Liver (tissue), 3 donors: ENCODE data around the gene THSD7B.

Experiments
- FOXA1 ChIP-seq: IDR thresholded peaks from 2 replicates; pipeline ENCODE4 v1.6.1; 2016; ENCODE audit warnings: antibody characterized with exemption
- MAX ChIP-seq: IDR thresholded peaks from 2 replicates; pipeline ENCODE4 v1.6.1; 2016; ENCODE audit warnings: antibody characterized with exemption
- RAD21 ChIP-seq, 2 donors: IDR thresholded peaks; 2 replicates each; pipeline ENCODE4 v1.6.1; 2016; ENCODE audit warnings: antibody characterized with exemption in 2 of 2, mild to moderate bottlenecking in 2 of 2
- TAF1 ChIP-seq: conservative IDR thresholded peaks from 2 replicates; pipeline ENCODE4 v1.6.1; 2016; ENCODE audit warnings: antibody characterized with exemption, mild to moderate bottlenecking
- YY1 ChIP-seq: IDR thresholded peaks from 2 replicates; pipeline ENCODE4 v1.6.1; 2016; ENCODE audit warnings: antibody characterized with exemption, mild to moderate bottlenecking
- TF ChIP-seq, protein P1 (sequence below): fragments of 150-350 bp; IDR thresholded peaks from 2 replicates; pipeline ENCODE4 v1.5.1; 2017; ENCODE audit warnings: improper control_type of control experiment, low read depth, low read length; ENCODE audit not compliant: missing input control
- donor health status: healthy.
- donor health status: healthy.

GRCh38 chr2:137199751-137200150 is 434.4 kb downstream of the THSD7B start:
- TF ChIP-seq, protein P1, sequence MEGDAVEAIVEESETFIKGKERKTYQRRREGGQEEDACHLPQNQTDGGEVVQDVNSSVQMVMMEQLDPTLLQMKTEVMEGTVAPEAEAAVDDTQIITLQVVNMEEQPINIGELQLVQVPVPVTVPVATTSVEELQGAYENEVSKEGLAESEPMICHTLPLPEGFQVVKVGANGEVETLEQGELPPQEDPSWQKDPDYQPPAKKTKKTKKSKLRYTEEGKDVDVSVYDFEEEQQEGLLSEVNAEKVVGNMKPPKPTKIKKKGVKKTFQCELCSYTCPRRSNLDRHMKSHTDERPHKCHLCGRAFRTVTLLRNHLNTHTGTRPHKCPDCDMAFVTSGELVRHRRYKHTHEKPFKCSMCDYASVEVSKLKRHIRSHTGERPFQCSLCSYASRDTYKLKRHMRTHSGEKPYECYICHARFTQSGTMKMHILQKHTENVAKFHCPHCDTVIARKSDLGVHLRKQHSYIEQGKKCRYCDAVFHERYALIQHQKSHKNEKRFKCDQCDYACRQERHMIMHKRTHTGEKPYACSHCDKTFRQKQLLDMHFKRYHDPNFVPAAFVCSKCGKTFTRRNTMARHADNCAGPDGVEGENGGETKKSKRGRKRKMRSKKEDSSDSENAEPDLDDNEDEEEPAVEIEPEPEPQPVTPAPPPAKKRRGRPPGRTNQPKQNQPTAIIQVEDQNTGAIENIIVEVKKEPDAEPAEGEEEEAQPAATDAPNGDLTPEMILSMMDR: no peak
- TF ChIP-seq RAD21 (IDR thresholded peaks at IDR 0.05) (no peak), TAF1 (no peak), YY1 (no peak), FOXA1 (no peak), MAX (no peak)
